GM19395 (cell line): ENCODE results near the gene COL23A1.

Source experiments
- ATAC-seq: cut with Tn5 transposase; IDR thresholded peaks from one replicate; pipeline ENCODE4 v1.9.1; 2021; ENCODE audit warnings: mild to moderate bottlenecking, moderate library complexity; ENCODE audit not compliant: unreplicated experiment

COL23A1 gene

GRCh38 chr5:178350361-178351220 lies 239.6 kb downstream of the COL23A1 start:
- no peak for ATAC-seq

DNA sequence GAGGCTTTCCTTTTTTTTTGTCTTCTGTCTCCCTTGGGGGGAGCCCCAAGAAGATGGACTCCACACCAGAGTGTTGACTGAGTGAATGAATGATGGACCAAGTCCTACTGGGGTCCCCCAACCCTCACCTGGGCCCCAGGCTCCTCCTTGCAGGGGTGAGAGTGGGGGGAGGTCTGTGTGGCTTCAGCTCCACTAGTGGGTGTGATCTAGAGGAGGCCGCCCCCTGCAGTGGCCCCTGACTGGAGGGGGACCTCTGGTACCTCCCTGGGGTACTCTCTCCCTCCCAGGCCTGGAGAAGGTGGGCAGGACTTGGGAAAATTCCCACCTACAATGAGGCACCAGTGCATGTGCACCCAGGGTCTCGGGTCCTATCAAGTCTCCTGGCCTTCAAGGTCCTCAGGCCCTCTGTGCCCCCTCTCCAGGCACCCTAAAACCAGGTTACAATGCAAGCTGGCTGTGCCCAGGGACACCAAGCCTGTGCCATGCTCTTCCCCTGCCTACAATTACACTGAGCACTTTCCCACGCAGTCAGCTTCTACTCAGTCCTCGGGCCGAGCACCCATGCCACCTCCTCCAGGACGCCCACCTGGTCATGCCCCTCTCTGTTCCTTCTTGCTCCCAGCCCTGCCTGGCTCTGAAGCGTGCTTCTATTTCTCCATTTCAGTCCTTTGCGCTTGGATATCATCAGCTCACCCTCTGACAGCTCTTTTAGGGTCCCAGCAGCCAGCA lies 240.4 kb downstream of the COL23A1 start:
- ATAC-seq: no peak

DNA sequence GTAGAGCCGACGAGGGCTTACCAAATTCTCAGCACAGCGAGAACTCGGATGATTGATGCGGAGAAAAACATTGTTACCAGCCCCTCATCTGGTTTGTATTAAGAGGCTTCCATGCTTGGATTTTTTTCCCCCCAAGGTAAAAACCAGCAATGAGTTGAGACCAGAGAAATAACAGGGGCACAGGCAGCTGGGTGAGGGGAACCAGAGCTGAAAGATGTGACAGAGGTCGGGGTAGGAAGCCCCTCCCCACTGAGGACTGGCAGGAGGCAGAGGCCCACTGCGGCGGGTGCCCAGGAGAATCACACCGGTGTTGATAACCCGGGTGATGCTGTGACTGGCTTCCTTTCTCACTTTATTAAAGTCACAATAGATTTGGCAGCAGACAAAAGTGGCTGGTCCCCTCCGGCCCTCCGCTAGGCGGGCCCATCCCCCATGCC lies 241.1 kb downstream of the COL23A1 start:
- ATAC-seq: no peak

DNA sequence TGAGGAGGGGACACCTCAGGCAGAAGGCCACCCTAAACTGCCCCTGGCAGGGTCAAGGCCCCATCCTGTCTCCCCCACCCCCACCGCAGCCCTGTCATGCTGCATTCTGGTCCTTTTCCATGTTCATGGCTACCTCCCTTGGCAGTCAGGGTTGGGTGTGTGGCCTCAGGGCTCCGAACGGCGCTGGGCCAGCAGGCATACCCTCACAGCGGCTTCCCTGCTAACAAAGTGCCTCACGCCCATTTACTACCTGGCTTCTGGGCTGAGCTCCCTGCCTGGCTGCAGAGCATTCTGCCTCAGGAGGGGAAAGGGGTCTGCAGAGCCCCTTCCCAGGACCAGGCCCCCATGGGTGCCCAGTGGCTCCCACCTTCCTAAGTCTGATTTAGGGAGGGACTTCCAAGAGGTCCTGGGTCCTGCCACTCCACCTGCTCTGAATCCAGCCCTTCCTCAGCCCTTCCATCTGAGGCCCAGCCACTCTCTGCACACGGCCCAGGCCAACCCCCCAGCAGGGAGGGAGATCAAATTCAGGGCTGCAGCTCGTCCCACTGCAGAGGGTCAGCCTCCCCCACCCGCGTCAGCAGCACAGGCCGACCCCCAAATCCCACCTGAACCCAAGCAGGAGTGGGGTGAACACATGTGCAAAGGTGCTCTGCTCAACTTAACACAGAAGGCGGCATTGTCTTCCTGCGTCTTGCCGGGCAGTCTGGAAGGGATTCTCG lies 241.7 kb downstream of the COL23A1 start:
- ATAC-seq: no peak

- no peak for ATAC-seq
Observed at GRCh38 chr5:178347956-178348355, 242.2 kb downstream of the COL23A1 start.

GRCh38 chr5:178346607-178347334 lies 243.4 kb downstream of the COL23A1 start:
- no peak for ATAC-seq

- no peak for ATAC-seq
Observed at GRCh38 chr5:178343306-178343705, 246.9 kb downstream of the COL23A1 start.

GRCh38 chr5:178341851-178342140 lies 248.4 kb downstream of the COL23A1 start:
- ATAC-seq: no peak

- no peak for ATAC-seq
Observed at GRCh38 chr5:178341091-178341850, 248.9 kb downstream of the COL23A1 start.

DNA sequence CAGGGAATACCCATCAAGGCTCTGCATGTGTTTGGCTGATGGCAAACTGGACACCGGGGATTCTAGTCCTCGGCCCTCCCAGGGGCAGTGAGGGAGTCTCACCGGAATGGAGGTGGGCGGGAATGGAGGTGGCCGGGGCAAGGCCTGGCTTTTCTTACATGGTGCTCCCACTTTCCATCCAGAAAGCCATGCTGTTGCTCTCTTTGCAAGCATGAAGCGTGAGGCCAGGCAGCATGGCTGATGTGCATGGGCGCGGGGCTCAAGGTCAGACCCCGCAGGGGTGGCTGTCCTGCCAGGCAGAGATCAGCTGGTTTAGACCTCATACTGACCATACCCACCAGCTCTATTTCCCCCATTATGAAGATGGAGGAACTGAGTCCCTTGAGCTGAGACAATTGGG lies 249.6 kb downstream of the COL23A1 start:
- no peak for ATAC-seq

DNA sequence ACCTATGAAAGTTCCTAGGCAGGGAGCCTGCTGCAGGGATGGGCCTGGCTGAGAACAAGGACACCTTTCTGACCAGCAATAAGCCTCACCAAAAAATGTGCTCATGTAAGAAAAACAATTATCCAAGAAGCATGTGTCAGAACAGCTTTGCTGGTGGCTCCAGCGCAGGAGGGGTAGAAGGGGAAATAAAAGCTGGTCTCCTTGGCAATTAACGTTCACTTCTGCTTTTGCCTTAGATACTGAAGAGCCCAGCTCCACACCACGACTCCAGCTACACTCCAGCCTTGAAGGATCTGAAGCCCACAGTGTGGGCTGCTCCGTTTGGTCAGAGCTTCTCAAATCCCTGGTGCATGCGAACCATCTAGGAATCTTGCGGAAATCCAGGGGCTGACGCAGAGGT lies 250.0 kb downstream of the COL23A1 start:
- no peak for ATAC-seq

DNA sequence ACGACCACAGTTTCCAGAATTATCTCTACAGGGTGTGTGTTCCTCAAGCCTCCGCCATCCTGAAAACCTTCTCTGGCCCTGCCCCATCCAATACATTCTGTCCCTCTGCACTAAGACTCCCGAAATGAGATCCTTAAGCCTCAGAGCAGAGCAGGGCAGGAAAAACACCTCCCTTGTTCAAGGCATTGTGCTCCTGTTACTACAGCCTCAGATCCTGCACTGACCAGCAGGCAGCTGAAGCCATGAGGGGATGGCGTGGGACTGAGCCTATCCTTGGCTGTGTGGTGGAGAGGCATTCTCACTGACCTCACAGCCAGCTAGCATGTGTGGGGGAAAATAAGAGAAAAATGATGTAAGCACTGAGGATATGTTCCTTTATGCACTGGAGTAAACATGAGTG lies 250.9 kb downstream of the COL23A1 start:
- ATAC-seq: no peak

DNA sequence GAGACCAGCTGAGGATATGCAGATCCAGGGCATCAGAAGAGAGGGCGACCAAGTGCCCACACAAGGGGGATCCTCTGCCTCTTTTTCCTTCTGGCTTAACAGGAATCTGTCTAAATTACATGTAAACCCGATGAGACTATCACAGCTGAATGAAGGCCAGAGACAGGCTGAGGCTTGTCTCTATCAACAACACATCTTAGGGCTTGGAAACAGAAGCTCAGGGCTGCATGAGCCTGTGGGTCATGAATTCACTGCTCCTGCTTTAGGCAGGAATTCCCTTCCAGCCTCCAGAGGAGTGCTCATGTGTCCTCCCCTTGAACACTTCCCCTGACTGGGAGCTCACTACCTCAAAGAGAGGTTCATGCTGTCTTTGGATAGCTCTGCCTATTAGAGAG lies 251.4 kb downstream of the COL23A1 start:
- no peak for ATAC-seq

DNA sequence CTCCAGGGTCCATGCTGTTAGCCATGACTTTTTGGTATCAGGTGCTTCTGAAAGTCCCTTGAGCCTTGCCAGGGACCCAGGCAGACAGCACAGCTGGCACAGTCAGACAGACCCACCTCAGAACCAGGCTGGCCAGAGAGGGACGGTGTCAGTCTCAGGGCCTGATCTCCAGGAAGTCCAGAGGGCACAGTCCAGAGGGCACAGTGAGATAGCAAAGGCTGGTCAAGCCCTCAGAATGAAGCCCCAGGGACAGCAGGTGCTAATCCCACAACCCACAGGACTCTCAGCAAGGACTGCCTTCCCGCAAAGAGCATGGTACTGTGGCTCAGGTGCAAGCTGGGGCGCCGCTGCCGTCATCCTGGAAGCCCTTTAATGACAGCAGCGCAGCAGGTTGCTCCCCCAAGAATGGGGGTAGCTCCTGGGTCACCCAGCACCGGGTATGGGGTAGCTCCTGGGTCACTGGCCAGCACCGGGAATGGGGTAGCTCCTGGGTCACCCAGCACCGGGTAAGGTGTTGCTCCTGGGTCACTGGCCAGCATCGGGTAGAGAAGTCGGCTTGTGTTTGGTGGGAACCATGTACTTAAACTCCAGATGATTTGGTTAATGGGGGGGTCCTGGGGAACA lies 252.0 kb downstream of the COL23A1 start:
- ATAC-seq: no peak

- ATAC-seq: no peak
Observed at GRCh38 chr5:178337334-178337741, 252.9 kb downstream of the COL23A1 start.

GRCh38 chr5:178336889-178337288 lies 253.3 kb downstream of the COL23A1 start:
- no peak for ATAC-seq

DNA sequence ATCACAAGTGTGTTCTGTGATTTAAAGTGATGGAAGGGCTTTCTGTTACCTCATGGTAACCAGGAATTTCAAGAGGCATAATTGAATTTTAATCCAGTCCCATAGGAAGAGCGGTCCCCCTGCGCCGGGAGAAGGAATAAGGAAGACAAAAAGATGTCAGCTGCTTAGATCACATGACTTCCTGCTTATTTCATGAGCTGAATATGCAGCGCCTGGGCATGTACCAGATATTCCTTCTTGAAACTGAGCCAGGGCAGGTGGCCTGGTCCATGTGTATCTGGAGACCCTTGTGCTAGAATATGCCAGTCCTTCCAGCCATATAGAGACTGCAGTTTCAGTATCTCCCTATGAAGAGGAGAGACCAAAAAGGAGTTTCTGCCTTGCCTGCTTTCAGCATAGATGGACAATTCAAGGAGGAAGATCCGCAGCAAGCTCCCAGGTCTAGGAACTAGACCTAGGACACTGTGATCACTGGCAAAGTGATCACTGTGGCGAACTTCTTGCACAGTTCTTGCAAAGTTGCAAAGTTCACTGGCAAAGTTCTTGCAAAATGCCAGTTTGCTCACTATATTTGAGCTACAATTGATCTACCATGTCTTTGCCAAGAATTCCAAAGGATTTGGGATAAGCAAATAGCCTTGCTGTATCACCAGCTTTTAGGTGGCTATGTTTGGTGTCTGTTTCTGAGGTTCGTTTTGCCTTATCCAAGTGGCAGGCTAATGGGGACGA lies 254.7 kb downstream of the COL23A1 start:
- ATAC-seq: no peak

- no peak for ATAC-seq
Observed at GRCh38 chr5:178334861-178335260, 255.3 kb downstream of the COL23A1 start.

DNA sequence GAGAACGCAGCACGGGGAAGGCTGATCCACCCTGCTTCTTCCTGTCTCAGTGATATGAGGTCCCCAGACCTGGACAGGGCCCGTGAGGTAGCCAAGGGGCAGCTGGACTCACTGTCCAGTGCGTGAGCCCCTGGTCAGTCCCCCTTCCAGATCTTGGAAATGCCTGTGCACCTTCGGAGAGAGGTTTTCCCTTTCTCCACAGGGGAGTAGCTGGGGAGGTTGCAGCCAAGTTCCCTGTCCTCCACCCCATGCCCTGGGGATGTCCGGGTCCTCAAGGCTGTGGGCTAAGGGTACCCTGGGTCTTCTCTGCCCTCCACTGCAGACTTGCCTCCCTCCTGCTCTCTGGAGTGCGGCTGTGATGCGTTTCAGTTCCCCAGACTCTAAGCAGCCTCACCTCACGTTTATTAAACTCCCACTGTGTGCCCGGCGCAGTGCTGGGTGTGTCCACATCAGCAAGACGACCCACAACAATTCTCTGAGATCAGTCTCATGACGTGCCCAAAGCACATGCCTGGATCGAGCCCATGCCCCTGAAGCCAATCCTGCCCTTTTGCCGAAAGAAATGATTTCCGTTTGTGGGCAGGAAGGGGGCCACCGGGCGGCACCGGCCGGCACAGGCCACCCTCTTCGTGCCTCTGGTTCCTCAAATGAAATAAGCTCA lies 256.2 kb downstream of the COL23A1 start:
- no peak for ATAC-seq
